Stimulated activated CD4-positive, alpha-beta T cell treated with anti-CD3 and anti-CD28 coated beads, TNF-alpha, amount 100 ng/mL, for 1 hour (primary cell): ENCODE measurements around the gene CTDSP1.

Source experiments
- DNase-seq, 3 donors: peaks; one replicate each; pipeline ENCODE4 v3.0.0-alpha.2; 2020; ENCODE audit warnings: low read depth in 3 of 3, low spot score in 1 of 3

The CTDSP1 gene

DNA sequence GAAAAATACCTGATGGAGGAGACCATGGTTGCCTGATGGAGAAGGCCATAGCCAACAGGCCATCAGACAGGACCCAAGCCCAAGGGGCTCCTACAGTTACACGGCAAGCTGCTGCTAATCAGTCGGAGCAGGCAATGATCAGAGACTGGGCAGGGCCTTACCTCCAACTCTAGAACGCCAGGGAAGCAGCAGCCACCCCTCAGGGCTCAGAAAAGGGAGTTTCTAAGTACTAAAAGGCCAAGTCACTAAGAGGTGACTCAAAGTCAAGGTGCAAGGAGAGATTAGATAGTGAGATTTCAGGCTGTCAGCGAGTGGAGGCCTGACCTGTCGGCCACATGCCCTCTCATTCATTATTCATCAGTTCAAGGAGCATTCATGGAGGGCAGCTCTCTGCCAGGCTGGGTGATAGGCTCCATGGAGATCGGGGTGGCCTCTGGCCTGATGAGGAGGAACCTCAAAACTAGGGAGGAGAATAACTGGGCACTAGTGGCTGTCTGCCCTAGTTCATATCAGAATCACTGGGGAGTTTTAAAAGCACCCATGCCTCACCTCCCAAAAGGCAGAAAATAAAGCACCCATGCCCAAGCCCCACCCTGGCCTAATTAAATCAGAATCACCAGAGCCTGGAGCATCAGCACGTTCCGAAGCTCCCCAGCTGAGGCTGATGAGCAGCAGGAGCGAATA lies 22.9 kb downstream of the CTDSP1 start:
- no peak for DNase-seq

DNA sequence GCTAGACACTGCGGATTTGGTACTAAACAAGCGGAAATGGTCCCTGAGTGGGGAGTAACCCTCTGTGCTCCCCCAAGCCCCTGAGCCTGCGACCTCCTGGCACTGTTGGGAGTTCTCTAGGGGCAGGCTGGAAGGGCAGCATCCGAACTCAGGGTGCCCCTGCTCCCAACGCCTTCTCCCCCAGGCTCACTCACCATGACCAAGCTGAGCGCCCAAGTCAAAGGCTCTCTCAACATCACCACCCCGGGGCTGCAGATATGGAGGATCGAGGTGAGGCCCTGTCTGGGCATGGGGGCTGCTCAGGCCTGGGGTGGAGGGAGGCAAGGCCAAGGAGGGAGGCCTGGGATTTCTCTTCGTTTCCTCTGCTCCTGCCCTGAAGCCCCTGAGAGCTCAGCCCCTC lies 23.9 kb downstream of the CTDSP1 start:
- DNase-seq: no peak

- DNase-seq: no peak
Observed at GRCh38 chr2:218425531-218425930, 25.9 kb downstream of the CTDSP1 start.

DNA sequence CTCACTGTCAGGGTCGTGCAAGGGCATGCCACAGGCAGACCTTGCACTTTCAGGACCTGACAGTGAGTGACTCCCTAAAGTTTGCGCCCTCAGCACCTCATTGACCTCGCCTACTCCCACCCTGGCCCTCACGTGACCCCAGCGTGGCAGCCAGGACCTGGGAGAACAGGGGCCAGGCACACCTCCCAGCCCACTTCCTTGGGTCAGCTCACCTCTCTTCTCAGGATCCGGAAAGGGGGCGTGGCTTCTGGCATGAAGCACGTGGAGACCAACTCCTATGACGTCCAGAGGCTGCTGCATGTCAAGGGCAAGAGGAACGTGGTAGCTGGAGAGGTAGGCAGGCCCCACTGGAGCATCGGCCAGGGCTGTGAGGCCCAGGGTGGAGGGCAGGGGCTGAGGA lies 28.1 kb downstream of the CTDSP1 start:
- no peak for DNase-seq

GRCh38 chr2:218428846-218429558 lies 29.3 kb downstream of the CTDSP1 start:
- DNase-seq: no peak

DNA sequence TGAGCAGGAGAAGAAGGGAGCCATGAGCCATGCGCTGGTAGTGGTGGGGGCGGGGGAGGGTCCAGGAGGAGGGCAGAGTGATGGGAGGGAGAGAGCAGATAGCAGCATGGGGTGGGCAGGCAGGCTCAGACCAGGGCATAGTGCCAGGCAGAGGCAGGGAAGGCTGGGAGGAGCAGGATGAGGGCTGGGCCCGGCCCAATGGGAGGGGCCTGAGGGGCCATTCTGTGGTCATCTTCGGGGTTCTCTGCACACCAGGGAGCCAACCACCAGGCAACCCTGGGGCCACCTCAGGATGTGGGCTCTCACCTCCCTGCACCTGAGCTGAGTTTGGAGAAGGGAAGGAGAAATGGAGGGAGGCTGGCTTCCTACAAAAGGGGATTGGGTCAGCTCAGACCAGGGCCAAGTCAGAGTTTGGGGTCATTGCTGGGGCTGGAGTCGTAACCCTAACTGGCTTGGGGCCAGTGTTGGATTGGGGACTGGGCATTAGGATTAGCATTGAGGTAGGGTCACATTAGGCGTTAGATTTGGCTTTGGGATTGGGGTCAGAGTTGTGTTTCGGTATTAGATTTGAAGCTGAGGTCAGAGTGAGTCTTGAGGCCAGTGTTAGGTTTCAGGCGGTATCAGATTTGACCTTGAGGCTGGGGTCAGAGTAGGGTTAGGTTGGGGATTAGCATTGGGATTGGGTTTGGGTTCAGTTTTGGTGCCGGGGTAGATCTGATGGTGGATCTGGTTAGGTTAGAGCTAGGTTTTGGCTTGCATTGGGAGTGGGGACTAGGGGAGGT lies 30.4 kb downstream of the CTDSP1 start:
- DNase-seq: no peak

DNA sequence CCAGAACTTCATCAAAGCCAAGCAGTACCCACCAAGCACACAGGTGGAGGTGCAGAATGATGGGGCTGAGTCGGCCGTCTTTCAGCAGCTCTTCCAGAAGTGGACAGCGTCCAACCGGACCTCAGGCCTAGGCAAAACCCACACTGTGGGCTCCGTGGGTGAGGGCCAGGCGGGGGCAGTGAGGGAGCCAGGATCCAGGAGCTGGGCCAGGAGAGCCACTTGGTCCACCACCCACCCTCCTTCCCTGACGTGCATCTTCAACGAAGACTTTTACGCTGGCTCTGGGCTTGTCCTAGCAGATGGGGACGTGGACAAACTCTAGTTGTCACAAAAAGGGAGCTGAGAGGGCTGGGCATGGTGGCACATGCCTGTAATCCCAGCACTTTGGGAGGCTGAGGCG lies 31.1 kb downstream of the CTDSP1 start:
- no peak for DNase-seq

DNA sequence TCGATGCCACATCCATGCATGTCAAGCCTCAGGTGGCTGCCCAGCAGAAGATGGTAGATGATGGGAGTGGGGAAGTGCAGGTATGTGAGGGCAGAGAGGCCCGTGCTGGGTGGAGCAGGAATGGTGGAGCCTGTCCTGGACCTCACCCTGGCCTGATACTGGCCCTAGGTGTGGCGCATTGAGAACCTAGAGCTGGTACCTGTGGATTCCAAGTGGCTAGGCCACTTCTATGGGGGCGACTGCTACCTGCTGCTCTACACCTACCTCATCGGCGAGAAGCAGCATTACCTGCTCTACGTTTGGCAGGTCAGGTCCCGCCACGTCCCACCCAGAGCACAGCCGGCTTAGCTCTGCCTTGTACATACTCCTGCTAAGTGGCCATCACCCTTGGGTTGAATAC lies 32.2 kb downstream of the CTDSP1 start:
- DNase-seq: no peak

- DNase-seq: no peak
Observed at GRCh38 chr2:218432676-218433365, 33.2 kb downstream of the CTDSP1 start.

DNA sequence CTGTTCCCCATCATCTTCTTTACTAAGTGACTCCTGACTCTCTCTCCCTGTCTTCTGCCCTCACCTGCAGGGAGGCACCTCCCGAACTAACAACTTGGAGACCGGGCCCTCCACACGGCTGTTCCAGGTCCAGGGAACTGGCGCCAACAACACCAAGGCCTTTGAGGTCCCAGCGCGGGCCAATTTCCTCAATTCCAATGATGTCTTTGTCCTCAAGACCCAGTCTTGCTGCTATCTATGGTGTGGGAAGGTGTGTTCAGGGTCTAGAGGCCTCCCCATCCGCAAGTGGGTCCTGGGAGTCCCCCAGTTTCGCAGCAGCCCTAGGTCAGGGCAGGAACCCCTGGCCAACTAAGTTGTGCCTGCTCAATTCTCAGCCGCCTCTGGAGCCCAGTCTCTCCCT lies 34.8 kb downstream of the CTDSP1 start:
- no peak for DNase-seq

DNA sequence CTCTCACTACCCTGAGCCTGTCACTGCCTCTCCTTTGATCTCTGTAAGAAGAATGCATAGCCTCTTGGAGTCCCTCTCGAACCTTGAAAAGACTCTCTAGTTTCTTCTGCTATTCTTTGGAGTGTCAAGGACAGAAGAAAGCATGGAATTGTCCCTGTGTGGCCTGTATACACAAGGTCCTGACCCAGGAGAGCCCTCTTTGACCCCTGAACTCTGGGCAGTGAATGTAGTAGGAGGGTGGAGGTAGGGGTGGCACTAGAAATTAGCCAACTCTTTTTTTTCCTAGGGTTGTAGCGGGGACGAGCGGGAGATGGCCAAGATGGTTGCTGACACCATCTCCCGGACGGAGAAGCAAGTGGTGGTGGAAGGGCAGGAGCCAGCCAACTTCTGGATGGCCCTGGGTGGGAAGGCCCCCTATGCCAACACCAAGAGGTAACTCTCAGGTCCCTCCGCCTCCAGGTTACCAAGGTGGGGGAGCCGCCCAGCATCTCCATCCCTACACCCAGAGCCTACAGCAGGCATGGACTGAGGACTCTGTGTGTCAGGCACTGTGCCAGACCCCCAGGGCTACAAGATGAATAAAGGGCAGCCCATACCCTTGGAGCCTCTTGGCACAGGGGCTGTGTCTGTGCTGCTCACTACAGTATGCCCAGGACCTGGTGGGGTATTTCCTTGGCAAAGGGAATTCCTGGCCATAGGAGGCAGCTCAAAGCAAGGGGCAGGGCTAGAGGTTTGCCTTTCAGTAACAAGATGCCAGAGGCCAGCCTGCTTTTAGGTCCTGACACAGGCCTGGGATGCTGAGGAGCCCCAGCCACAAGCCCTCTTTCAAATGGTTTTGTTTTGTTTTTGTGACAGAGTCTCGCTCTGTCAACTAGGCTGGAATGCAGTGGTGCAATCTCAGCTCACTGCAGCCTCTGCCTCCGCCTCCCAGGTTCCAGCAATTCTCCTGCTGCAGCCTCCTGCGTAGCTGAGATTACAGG lies 35.6 kb downstream of the CTDSP1 start:
- DNase-seq: no peak

- DNase-seq: no peak
Observed at GRCh38 chr2:218436992-218437391, 37.3 kb downstream of the CTDSP1 start.

- no peak for DNase-seq
Observed at GRCh38 chr2:218437969-218438368, 38.3 kb downstream of the CTDSP1 start.

GRCh38 chr2:218438596-218438995 lies 38.9 kb downstream of the CTDSP1 start:
- DNase-seq: no peak

DNA sequence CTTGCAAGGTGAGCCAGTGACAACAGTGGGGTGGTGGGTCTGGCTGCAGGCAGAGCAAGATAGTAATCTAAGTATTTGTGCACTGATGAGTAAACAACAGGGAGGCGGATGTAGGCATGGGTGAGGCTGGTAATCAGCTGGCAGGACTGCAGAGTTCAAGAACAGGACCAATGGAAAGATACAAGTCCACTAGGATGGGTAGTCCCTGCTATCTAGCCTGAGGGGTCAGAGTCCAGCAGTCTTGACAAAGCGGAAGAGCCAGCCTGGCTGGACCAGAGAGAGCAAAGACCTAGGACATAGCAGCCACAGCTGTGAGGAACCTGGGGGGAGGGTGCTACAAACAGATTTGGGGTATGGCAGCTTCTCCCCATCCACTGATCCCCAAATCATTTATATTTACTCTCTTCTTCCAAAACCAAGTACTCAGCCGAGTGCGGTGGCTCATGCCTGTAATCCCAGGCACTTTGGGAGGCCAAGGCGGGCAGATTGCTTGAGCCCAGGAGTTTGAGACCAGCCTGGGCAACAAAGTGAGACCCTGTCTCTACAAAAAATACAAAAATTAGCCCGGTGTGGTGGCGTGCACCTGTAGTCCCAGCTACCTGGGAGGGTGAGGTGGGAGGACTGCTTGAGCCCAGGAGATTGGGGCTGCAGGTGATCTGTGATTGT lies 45.2 kb downstream of the CTDSP1 start:
- DNase-seq: no peak

DNA sequence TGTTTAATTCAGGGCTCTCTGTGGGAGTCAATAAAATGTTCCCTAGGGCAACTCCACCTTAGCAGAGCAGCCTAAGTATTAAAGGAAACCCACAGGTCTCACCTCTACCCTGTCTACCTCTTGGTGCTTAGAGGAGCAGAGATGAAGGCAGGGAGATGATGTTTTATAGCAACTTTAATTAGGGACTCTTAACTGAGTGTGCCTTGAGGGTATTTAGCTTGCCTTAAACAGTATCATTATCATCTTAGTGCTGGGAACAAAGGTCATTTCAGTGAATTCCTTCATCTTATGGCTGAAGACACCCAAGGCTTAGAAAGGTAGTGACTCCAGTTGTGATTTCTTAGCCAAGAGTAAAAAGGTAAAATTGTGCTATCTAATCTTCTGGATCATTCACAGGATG lies 45.9 kb downstream of the CTDSP1 start:
- no peak for DNase-seq

DNA sequence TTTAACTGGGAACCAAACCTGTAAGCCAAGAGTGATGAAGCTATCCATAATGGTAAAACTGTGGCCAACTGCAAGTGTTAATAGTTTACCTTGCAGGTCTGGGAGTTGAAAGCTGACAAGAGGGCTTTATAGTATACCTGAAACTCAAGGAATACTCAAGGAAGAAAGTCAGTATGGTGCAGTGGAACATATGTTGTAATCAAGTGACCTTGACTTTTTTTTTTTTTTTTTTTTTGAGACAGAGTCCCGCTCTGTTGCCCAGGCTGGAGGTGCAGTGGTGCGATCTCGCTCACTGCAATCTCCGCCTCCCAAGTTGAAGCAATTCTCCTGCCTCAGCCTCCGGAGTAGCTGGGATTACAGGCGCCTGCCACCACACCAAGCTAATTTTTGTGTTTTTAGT lies 46.9 kb downstream of the CTDSP1 start:
- no peak for DNase-seq

DNA sequence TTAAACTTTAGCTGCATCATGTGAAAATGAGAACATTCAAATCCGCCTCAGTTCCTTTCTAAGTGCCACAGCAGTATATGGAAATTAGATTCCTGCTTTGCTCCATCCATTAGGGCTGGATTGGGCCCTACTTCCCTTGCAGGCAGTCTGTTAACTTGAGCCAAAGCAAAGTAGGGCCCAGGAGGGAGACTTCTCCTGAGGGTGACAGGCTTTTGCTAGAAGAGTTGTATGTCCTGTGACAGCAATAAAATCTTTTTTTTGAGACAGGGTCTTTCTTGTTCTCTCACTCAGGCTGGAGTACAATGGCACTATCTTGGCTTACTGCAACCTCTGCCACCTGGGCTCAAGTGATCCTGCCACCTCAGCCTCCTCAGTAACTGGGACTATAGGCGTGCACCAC lies 47.4 kb downstream of the CTDSP1 start:
- DNase-seq: no peak

GRCh38 chr2:218448934-218449333 lies 49.3 kb downstream of the CTDSP1 start:
- DNase-seq: no peak

DNA sequence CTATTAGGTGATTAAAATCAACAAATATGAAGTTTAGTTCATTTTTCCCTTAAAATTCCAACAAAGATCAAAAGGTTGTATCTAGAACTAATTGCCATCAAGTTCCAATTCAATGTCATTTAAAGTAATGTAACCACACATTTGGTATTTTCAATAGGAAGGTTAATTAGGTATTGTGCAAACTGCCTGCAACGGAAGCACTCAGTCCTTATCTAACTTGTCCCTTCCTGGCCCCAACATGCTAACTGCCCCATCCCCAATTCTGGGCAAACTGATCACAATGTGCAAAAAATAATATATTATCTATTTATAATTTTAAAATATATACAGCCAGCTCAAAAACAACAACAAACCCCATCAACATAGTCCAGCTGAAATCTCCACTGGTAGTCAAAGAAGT lies 52.4 kb downstream of the CTDSP1 start:
- DNase-seq: no peak
